SU-DHL-6 (cell line): ENCODE results near the gene ETFBKMT.

ENCODE experiments used
- H2AFZ ChIP-seq: fragments of 200-600 bp; sonication (generic); 2 replicates; pipeline ENCODE4 v1.6.1; 2014; ENCODE audit warnings: low read depth, mild to moderate bottlenecking, moderate library complexity, mixed read lengths, antibody characterized with exemption, low read length; ENCODE audit not compliant: severe bottlenecking
- H3F3A ChIP-seq: fragments of 200-600 bp; shearing (Covaris generic); 2 replicates; pipeline ENCODE4 v1.6.0; 2016; ENCODE audit warnings: antibody characterized with exemption, mild to moderate bottlenecking; ENCODE audit not compliant: insufficient read depth
- H3K27ac ChIP-seq: fragments of 200-600 bp; sonication (generic); 2 replicates; pipeline ENCODE4 v1.5.1; 2016; ENCODE audit warnings: low read depth, mild to moderate bottlenecking, low read length, moderate library complexity, mixed read lengths
- H3K27me3 ChIP-seq: fragments of 200-600 bp; sonication (generic), shearing (Covaris generic); 2 replicates; pipeline ENCODE4 v1.6.0; 2014; ENCODE audit warnings: mild to moderate bottlenecking, low read length
- H3K36me3 ChIP-seq: fragments of 200-600 bp; sonication (generic); 2 replicates; pipeline ENCODE4 v1.6.1; 2014; ENCODE audit warnings: mild to moderate bottlenecking, low read length, mixed read lengths
- H3K4me2 ChIP-seq: fragments of 300-600, 200-600 bp; shearing (Covaris generic), sonication (generic); 2 replicates; pipeline ENCODE4 v1.6.0; 2014; ENCODE audit warnings: low read length, low read depth, mild to moderate bottlenecking; ENCODE audit not compliant: poor library complexity, severe bottlenecking
- H3K4me3 ChIP-seq: fragments of 200-600 bp; sonication (generic); 2 replicates; pipeline ENCODE4 v1.5.1; 2014; ENCODE audit warnings: antibody characterized with exemption, low read length, mild to moderate bottlenecking, mixed read lengths; ENCODE audit not compliant: insufficient read depth, poor library complexity, severe bottlenecking
- H3K79me2 ChIP-seq: fragments of 200-600 bp; sonication (generic); 2 replicates; pipeline ENCODE4 v1.6.1; 2014; ENCODE audit warnings: mild to moderate bottlenecking, low read length, moderate library complexity; ENCODE audit not compliant: insufficient read depth
- H3K9ac ChIP-seq: fragments of 200-600 bp; sonication (generic); 2 replicates; pipeline ENCODE4 v1.7.0; 2014; ENCODE audit warnings: mild to moderate bottlenecking, low read length
- H3K9me2 ChIP-seq: fragments of 200-600 bp; sonication (generic); replicated peaks from 2 replicates; pipeline ENCODE4 v1.6.1; 2014; ENCODE audit warnings: low read length; ENCODE audit not compliant: insufficient read depth
- H3K9me3 ChIP-seq: fragments of 200-600 bp; sonication (generic); 2 replicates; pipeline ENCODE4 v1.6.1; 2014; ENCODE audit warnings: low read length, mixed read lengths; ENCODE audit not compliant: insufficient read depth
- H4K20me1 ChIP-seq: fragments of 200-600 bp; sonication (generic); 2 replicates; pipeline ENCODE4 v1.6.1; 2014; ENCODE audit warnings: low read depth, mild to moderate bottlenecking, antibody characterized with exemption, low read length, moderate library complexity, mixed read lengths
- EZH2phosphoT487 ChIP-seq: fragments of 200-600 bp; sonication (generic), shearing (Covaris generic); conservative IDR thresholded peaks from 2 replicates; pipeline ENCODE4 v1.6.1; 2018; ENCODE audit warnings: mild to moderate bottlenecking, antibody characterized with exemption, low read length, moderate library complexity, mixed read lengths
- TF ChIP-seq, protein P1 (sequence below): fragments of 200-600 bp; sonication (generic); IDR thresholded peaks from one replicate; pipeline ENCODE4 v1.5.1; 2017; ENCODE audit warnings: antibody characterized with exemption, mild to moderate bottlenecking, low read length, moderate library complexity; ENCODE audit not compliant: insufficient read depth, poor library complexity, severe bottlenecking

ETFBKMT gene

DNA sequence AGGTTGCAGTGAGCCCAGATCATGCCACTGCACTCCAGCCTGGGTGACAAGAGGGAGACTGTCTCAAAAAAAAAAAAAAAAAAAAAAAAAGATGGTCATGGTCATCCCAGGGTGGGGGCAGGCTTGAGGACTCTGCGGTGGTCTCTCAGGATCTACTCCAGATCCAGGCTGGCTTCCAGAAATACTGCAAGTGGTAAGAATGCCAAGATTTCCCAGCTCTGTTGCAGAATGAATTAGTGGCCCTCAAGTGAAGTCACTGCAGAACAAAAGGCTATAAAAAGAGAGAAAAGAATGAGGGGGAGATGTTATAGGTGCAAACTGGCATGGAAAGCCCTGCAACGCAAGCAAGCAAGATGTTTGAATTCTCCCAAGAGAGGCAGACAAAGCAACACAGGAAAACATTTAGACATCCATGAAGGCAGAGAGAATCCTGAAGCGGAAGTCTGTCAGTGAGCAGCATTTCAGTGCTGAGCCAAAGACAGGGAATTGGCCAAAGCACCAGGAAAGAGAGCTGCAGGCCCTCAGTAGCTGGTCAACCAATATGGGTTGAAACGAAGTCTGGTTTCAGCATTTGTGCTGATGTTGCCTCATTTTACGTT is 31.9 kb upstream of the ETFBKMT start:
- no peak overlapping the region for H3K4me2 ChIP-seq
- no peak overlapping the region for H2AFZ ChIP-seq
- H3K27ac ChIP-seq: no peak overlapping the region
- no peak overlapping the region for H3K4me3 ChIP-seq
- H3K9me2 ChIP-seq: no peaks in the 10 kb centered on the region
- TF ChIP-seq, protein P1, sequence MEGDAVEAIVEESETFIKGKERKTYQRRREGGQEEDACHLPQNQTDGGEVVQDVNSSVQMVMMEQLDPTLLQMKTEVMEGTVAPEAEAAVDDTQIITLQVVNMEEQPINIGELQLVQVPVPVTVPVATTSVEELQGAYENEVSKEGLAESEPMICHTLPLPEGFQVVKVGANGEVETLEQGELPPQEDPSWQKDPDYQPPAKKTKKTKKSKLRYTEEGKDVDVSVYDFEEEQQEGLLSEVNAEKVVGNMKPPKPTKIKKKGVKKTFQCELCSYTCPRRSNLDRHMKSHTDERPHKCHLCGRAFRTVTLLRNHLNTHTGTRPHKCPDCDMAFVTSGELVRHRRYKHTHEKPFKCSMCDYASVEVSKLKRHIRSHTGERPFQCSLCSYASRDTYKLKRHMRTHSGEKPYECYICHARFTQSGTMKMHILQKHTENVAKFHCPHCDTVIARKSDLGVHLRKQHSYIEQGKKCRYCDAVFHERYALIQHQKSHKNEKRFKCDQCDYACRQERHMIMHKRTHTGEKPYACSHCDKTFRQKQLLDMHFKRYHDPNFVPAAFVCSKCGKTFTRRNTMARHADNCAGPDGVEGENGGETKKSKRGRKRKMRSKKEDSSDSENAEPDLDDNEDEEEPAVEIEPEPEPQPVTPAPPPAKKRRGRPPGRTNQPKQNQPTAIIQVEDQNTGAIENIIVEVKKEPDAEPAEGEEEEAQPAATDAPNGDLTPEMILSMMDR: no peak
- no peak for TF ChIP-seq EZH2phosphoT487
- no peaks in the 10 kb centered on the region for H3K27me3 ChIP-seq
- H3K79me2 ChIP-seq: no peaks in the 10 kb centered on the region
- H4K20me1 ChIP-seq: no peaks in the 10 kb centered on the region
- no peak overlapping the region for H3K9ac ChIP-seq
- H3K9me3 ChIP-seq: no peaks in the 10 kb centered on the region
- H3F3A ChIP-seq: peaks cover 6% of the 10 kb centered on the region; the same call in 1 of the 2 replicates
- H3K36me3 ChIP-seq: no peaks in the 10 kb centered on the region

DNA sequence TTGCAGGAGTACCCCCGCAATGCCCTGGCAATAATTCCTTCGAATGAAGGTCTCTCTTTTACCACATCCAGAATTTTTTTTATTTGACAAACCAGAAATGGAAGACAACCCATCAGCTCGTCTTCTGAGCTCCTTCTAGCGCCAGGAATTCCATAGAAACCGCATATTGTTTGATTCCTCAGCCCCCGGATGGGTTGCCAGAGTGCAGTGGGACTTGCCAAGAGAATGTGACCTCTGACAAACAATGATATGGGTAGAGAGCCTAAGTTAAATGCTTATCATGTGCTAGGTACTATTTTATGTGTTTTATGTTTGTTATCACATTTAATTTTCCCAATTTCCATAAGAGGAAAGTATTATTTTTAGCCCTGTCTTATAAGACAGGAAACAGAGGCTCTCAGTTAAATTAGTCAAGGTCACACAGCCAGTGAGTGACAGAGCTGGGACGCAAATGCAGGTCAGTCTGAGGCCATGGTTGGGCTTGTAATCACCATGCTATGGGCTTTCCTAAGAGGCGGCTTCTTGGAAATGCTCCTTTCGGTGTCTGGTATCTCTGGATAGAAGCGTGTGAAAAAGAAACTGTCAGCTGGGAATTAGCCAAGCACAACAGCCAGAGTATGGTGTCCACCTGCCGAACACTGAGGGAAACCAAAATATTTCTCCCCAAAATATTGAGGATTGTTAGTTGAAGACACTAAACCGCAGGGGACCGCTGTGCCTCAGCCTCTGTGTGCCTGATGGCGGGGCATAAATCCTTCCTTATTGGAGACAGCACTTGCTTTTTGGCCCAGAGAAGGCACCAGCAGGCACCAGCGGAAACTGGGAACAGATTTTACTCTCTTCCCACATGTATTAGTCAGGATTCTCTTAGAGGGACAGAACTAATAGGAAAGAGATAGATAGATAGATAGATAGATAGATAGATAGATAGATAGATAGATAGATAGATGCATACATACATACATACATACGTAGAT is 29.4 kb upstream of the ETFBKMT start:
- Histone ChIP-seq H2AFZ (no peak overlapping the region), H3K79me2 (no peaks in the 10 kb centered on the region), H3K9ac (no peak overlapping the region), H3F3A (peaks cover 9% of the 10 kb centered on the region; the same call in 1 of the 2 replicates), H3K27ac (no peak overlapping the region), H4K20me1 (no peaks in the 10 kb centered on the region), H3K27me3 (no peaks in the 10 kb centered on the region), H3K9me3 (no peaks in the 10 kb centered on the region), H3K36me3 (no peaks in the 10 kb centered on the region), H3K4me2 (no peak overlapping the region), H3K9me2 (no peaks in the 10 kb centered on the region), H3K4me3 (no peak overlapping the region)
- no peak for TF ChIP-seq EZH2phosphoT487
- TF ChIP-seq, protein P1: no peak

DNA sequence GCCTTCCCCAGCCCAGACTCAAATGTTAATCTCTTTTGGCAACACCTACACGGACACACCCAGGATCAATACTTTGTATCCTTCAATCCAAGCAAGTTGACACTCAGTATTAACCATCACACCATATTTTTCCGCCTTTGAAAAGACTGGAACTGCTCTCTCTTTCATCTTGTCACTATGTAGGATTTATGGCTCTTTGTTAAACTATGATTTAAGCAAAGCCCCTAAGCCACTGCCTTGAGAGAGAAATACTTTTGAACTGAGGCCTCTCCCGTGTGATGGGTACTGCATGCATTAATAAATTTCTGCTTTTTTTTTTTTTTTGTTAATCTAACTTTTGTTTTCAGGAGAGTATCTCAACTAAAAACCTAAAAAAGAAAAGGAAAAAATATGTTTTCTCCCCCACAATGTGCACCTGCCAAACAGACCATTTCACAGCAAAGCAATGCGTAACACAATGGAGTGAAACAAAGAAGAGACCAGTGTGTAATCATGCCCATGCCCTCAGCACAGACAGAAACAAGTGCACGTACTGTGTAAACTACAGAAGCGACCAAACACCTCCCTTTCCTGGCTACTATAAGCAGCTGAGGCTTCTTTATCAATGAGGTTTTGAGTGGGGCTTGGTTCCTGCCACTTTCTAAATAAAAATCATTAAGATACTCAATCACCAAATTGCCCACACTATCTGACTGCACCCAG is 28.3 kb upstream of the ETFBKMT start:
- no peaks in the 10 kb centered on the region for H3K9me2 ChIP-seq
- H2AFZ ChIP-seq: peak overlapping the region; percentile 19
- no peaks in the 10 kb centered on the region for H3K36me3 ChIP-seq
- H3F3A ChIP-seq: peaks cover 17% of the 10 kb centered on the region; the same call in 1 of the 2 replicates
- no peak overlapping the region for H3K4me2 ChIP-seq
- H3K4me3 ChIP-seq: no peak overlapping the region
- no peaks in the 10 kb centered on the region for H3K27me3 ChIP-seq
- H3K27ac ChIP-seq: no peak overlapping the region
- no peak for TF ChIP-seq EZH2phosphoT487
- no peak overlapping the region for H3K9ac ChIP-seq
- no peaks in the 10 kb centered on the region for H3K79me2 ChIP-seq
- no peaks in the 10 kb centered on the region for H4K20me1 ChIP-seq
- no peaks in the 10 kb centered on the region for H3K9me3 ChIP-seq
